ENCODE data around the gene DICER1.

The DICER1 gene

DNA sequence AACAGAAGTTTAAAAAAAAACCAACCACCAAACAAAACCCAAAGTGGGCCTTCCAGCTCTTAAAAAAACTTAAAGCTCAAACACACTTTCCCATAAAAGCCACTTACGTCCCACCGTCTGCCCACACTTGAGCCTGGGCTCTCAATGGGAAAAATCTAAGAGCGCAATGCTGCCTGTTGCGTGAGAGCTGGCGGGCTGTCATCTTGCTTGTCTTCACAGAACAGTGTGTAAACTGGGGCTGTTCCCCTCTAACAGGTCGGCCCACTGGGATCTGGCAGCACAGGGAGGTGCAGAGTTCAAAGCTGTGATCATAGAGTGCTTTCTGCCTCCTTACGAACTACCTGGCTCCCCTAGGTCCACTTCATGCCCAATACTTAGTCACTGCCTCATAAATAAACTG lies 80.0 kb downstream of the DICER1 start:
- H3K9me3 ChIP-seq, result no peaks in the 10 kb centered on the region
- no peaks in the 10 kb centered on the region for H3K4me1 ChIP-seq (ENCODE audit: control insufficient read depth in 1 of 2, insufficient read depth in 1 of 2, low read depth in 1 of 2, low read length in 1 of 2)
- no peak overlapping the region for H3K4me3 ChIP-seq (ENCODE audit: low read depth in 1 of 2, low read length in 1 of 2)
- H3K27ac ChIP-seq, result no peak overlapping the region
- H3K27me3 ChIP-seq, result peaks cover 32% of the 10 kb centered on the region
- no peaks in the 10 kb centered on the region for H3K36me3 ChIP-seq
- TF ChIP-seq, protein P1, sequence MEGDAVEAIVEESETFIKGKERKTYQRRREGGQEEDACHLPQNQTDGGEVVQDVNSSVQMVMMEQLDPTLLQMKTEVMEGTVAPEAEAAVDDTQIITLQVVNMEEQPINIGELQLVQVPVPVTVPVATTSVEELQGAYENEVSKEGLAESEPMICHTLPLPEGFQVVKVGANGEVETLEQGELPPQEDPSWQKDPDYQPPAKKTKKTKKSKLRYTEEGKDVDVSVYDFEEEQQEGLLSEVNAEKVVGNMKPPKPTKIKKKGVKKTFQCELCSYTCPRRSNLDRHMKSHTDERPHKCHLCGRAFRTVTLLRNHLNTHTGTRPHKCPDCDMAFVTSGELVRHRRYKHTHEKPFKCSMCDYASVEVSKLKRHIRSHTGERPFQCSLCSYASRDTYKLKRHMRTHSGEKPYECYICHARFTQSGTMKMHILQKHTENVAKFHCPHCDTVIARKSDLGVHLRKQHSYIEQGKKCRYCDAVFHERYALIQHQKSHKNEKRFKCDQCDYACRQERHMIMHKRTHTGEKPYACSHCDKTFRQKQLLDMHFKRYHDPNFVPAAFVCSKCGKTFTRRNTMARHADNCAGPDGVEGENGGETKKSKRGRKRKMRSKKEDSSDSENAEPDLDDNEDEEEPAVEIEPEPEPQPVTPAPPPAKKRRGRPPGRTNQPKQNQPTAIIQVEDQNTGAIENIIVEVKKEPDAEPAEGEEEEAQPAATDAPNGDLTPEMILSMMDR (IDR thresholded peaks at IDR 0.05), result no peak

DNA sequence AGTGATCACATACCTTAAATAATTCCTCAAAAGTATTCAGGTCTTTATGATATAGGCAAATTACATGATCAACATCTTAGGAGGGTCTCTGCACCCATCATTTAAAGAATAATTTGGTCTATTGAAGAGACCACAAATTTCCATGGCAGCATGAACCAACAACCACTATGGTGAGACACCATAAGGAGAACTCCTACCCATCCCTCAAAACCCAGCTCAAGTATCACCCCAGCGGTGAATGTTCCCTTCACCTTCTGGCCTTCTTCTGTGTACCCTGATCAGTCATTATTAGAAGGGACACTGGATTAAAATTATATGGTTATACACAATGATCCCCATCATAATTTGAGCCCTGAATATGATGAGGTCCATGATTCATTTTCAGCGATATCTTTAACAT lies 81.5 kb downstream of the DICER1 start:
- H3K27ac ChIP-seq, result no peak overlapping the region
- no peaks in the 10 kb centered on the region for H3K4me1 ChIP-seq (ENCODE audit: control insufficient read depth in 1 of 2, insufficient read depth in 1 of 2, low read depth in 1 of 2, low read length in 1 of 2)
- peaks cover 42% of the 10 kb centered on the region for H3K27me3 ChIP-seq
- no peaks in the 10 kb centered on the region for H3K9me3 ChIP-seq
- no peak overlapping the region for H3K4me3 ChIP-seq (ENCODE audit: low read depth in 1 of 2, low read length in 1 of 2)
- TF ChIP-seq, protein P1 (IDR thresholded peaks at IDR 0.05), result no peak
- no peaks in the 10 kb centered on the region for H3K36me3 ChIP-seq

DNA sequence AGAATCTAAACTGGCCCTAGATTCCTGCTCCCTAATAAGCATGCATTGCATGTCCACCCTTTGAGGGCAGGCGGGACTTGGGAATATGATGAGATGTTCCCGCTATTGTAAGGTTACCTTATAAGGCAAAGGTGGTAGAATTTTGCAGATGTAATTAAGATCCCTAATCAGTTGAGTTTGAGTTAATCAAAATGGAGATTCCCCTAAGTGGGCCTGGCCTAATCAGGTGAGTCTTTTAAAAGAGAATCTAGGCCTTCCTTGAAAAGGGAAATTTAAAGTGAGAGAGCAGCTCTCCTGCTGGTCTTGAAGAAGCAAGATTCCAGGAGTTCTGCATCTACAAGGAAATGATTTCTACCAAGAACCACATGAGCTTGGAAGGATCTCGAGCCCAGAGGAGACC lies 83.4 kb downstream of the DICER1 start:
- Histone ChIP-seq H3K4me3 (ENCODE audit: low read depth in 1 of 2, low read length in 1 of 2) (no peak overlapping the region), H3K4me1 (ENCODE audit: control insufficient read depth in 1 of 2, insufficient read depth in 1 of 2, low read depth in 1 of 2, low read length in 1 of 2) (no peaks in the 10 kb centered on the region), H3K9me3 (no peaks in the 10 kb centered on the region), H3K36me3 (no peaks in the 10 kb centered on the region), H3K27me3 (peaks cover 35% of the 10 kb centered on the region), H3K27ac (no peak overlapping the region)
- TF ChIP-seq, protein P1 (IDR thresholded peaks at IDR 0.05), result no peak

DNA sequence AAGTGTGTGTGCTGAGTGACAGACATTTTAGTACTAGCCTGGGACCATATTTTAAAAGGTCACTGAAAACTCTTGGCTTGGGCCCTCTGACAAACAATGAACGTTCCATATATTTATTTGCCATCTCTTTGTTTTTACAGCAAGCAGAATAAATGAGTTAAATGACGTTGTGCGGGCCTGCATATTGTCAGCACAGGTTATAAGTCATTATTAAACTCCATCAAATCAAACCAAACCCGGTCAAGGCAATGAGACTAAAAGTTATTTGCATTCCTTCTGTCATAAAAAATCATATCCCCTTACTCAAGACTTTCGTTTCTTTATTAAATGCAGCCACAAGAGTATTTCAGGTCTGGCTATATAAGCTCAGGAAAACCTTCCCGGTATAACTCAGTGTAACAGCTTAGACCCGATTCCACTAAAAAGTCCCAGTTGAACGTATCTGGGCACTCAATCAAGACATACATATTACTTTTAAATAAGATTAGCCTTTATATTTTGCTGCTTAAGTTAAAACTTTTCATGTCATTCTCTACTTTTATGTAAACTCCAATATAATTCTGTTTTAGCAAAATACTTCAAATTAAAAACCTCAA lies 84.9 kb downstream of the DICER1 start:
- no peaks in the 10 kb centered on the region for H3K9me3 ChIP-seq
- H3K27me3 ChIP-seq, result peaks cover 31% of the 10 kb centered on the region
- no peak overlapping the region for H3K4me3 ChIP-seq (ENCODE audit: low read depth in 1 of 2, low read length in 1 of 2)
- no peaks in the 10 kb centered on the region for H3K4me1 ChIP-seq (ENCODE audit: control insufficient read depth in 1 of 2, insufficient read depth in 1 of 2, low read depth in 1 of 2, low read length in 1 of 2)
- no peaks in the 10 kb centered on the region for H3K36me3 ChIP-seq
- no peak overlapping the region for H3K27ac ChIP-seq
- TF ChIP-seq, protein P1 (IDR thresholded peaks at IDR 0.05), result no peak

DNA sequence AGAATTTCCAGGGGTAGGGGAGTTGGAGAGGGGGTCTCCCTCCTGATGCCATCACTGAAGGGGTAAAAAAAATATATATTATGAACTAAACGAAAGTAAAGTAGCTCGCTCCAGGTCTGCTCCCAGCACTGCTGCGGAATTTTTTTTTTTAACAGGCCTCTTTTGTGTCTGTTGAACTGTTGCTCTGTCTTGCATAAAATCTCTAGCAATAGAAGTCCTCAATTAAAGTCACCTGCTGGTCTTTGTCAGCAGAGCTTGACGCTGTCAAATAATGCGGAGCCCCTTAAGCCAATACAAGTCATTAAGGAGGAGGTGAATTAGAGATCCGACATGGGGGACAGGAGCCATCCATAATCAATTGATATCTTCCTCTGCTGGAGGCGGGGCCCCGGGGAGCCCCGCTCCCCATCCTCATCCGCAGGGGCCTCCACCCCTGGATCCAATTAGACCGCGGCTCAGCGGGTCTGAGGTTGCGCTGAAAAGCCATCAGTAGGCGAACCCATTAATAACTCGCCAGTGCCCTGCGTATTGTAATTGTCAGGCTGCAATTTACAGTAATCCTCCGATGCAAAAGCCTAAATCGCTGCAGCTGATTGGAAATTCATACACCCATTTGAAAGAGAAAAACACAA lies 85.6 kb downstream of the DICER1 start:
- H3K9me3 ChIP-seq, result no peaks in the 10 kb centered on the region
- no peak overlapping the region for H3K4me3 ChIP-seq (ENCODE audit: low read depth in 1 of 2, low read length in 1 of 2)
- no peaks in the 10 kb centered on the region for H3K4me1 ChIP-seq (ENCODE audit: control insufficient read depth in 1 of 2, insufficient read depth in 1 of 2, low read depth in 1 of 2, low read length in 1 of 2)
- TF ChIP-seq, protein P1 (IDR thresholded peaks at IDR 0.05), result no peak
- no peak overlapping the region for H3K27ac ChIP-seq
- no peaks in the 10 kb centered on the region for H3K36me3 ChIP-seq
- peaks cover 34% of the 10 kb centered on the region for H3K27me3 ChIP-seq

Measured in neutrophil (primary cell).